ENCODE measurements around the gene TREML2. TPM values are rescaled to one million over a fixed set of nuclear protein-coding genes. Genes with fewer than 3 reads are reported as not detected.

The TREML2 gene
- polyA plus RNA-seq, 1 donor from 2014 or later, result not detected

DNA sequence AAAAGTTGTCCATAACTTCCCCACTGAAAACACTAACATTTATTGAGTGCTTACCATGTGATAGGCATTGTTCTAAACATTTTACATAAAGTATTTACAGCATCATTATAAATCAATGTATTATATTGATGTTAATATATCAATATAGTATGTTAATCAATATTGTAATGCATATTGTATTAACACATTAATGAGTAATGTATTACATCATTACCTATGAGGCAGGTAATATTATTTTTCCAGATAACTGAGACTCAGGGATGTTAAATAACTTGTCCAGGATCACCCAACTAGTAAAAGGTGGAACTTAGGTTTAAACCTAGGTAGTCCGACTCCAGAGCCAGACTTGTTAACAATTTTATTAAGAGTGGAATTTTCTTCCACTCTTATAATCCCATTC is 25.9 kb downstream of the TREML2 start:
- no peaks in the 10 kb centered on the region for H3K9me3 ChIP-seq (ENCODE audit: low read length)
- H3F3A ChIP-seq (ENCODE audit: insufficient read depth, low read length, poor library complexity, severe bottlenecking), result no peaks in the 10 kb centered on the region
- H3K36me3 ChIP-seq (ENCODE audit: insufficient read depth, low read length), result no peaks in the 10 kb centered on the region
- TF ChIP-seq SMC3 (conservative IDR thresholded peaks at IDR 0.05; ENCODE audit: poor library complexity), result no peak
- no peak for TF ChIP-seq POLR2AphosphoS5 (IDR thresholded peaks at IDR 0.05)
- TF ChIP-seq MXI1 (conservative IDR thresholded peaks at IDR 0.05; ENCODE audit: poor library complexity, severe bottlenecking), result no peak
- TF ChIP-seq, protein P1, sequence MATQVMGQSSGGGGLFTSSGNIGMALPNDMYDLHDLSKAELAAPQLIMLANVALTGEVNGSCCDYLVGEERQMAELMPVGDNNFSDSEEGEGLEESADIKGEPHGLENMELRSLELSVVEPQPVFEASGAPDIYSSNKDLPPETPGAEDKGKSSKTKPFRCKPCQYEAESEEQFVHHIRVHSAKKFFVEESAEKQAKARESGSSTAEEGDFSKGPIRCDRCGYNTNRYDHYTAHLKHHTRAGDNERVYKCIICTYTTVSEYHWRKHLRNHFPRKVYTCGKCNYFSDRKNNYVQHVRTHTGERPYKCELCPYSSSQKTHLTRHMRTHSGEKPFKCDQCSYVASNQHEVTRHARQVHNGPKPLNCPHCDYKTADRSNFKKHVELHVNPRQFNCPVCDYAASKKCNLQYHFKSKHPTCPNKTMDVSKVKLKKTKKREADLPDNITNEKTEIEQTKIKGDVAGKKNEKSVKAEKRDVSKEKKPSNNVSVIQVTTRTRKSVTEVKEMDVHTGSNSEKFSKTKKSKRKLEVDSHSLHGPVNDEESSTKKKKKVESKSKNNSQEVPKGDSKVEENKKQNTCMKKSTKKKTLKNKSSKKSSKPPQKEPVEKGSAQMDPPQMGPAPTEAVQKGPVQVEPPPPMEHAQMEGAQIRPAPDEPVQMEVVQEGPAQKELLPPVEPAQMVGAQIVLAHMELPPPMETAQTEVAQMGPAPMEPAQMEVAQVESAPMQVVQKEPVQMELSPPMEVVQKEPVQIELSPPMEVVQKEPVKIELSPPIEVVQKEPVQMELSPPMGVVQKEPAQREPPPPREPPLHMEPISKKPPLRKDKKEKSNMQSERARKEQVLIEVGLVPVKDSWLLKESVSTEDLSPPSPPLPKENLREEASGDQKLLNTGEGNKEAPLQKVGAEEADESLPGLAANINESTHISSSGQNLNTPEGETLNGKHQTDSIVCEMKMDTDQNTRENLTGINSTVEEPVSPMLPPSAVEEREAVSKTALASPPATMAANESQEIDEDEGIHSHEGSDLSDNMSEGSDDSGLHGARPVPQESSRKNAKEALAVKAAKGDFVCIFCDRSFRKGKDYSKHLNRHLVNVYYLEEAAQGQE (IDR thresholded peaks at IDR 0.05; ENCODE audit: borderline replicate concordance), result no peak
- no peak for TF ChIP-seq RAD21 (conservative IDR thresholded peaks at IDR 0.05)
- no peak for TF ChIP-seq EP300 (conservative IDR thresholded peaks at IDR 0.05; ENCODE audit: poor library complexity, severe bottlenecking)
- TF ChIP-seq TAF1 (IDR thresholded peaks at IDR 0.05; ENCODE audit: low read depth), result no peak
- TF ChIP-seq, protein P2, sequence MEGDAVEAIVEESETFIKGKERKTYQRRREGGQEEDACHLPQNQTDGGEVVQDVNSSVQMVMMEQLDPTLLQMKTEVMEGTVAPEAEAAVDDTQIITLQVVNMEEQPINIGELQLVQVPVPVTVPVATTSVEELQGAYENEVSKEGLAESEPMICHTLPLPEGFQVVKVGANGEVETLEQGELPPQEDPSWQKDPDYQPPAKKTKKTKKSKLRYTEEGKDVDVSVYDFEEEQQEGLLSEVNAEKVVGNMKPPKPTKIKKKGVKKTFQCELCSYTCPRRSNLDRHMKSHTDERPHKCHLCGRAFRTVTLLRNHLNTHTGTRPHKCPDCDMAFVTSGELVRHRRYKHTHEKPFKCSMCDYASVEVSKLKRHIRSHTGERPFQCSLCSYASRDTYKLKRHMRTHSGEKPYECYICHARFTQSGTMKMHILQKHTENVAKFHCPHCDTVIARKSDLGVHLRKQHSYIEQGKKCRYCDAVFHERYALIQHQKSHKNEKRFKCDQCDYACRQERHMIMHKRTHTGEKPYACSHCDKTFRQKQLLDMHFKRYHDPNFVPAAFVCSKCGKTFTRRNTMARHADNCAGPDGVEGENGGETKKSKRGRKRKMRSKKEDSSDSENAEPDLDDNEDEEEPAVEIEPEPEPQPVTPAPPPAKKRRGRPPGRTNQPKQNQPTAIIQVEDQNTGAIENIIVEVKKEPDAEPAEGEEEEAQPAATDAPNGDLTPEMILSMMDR (IDR thresholded peaks at IDR 0.05; ENCODE audit: poor library complexity, severe bottlenecking), result no peak
- TF ChIP-seq EZH2 (IDR thresholded peaks at IDR 0.05; ENCODE audit: borderline replicate concordance, insufficient read depth, low read length, poor library complexity, severe bottlenecking), result no peak
- no peaks in the 10 kb centered on the region for H3K79me2 ChIP-seq (replicated peaks; ENCODE audit: insufficient read depth, low read length)
- H3K27ac ChIP-seq (ENCODE audit: low read length), result no peak overlapping the region
- no peak overlapping the region for H3K4me3 ChIP-seq (ENCODE audit: low read length)
- H3K9me2 ChIP-seq (ENCODE audit: insufficient read depth, low read length), result no peaks in the 10 kb centered on the region
- no peak overlapping the region for H2AFZ ChIP-seq (ENCODE audit: low read depth, low read length)
- H4K20me1 ChIP-seq (ENCODE audit: insufficient read depth), result no peaks in the 10 kb centered on the region
- H3K4me2 ChIP-seq (ENCODE audit: low read length), result no peak overlapping the region
- no peaks in the 10 kb centered on the region for H3K27me3 ChIP-seq (ENCODE audit: insufficient read depth, low read depth, low read length)
- H3K9ac ChIP-seq (ENCODE audit: low read length), result no peak overlapping the region

DNA sequence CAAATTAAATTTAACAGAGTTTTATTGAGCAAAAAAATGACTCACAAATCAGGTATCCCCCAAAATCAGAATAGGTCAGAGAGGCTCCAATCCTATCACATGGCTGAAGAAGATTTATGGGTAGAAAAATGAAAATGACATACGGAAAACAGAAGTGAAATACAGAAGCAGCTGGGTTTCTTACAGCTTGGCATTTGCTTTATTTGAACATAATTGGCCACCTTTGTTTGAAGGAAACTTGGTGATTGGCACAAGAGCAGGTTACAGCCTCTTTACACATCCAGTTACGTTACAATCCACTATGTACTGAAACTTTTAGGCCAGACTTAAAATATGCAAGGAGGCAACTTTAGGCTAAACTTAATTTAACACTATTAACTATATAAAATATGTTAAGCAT is 26.3 kb downstream of the TREML2 start:
- Histone ChIP-seq H2AFZ (ENCODE audit: low read depth, low read length) (no peak overlapping the region), H3K27ac (ENCODE audit: low read length) (no peak overlapping the region), H3F3A (ENCODE audit: insufficient read depth, low read length, poor library complexity, severe bottlenecking) (no peaks in the 10 kb centered on the region), H3K27me3 (ENCODE audit: insufficient read depth, low read depth, low read length) (no peaks in the 10 kb centered on the region), H3K36me3 (ENCODE audit: insufficient read depth, low read length) (no peaks in the 10 kb centered on the region), H3K4me2 (ENCODE audit: low read length) (no peak overlapping the region), H3K4me3 (ENCODE audit: low read length) (no peak overlapping the region), H3K9me2 (ENCODE audit: insufficient read depth, low read length) (no peaks in the 10 kb centered on the region), H4K20me1 (ENCODE audit: insufficient read depth) (no peaks in the 10 kb centered on the region), H3K79me2 (replicated peaks; ENCODE audit: insufficient read depth, low read length) (no peaks in the 10 kb centered on the region), H3K9me3 (ENCODE audit: low read length) (no peaks in the 10 kb centered on the region), H3K9ac (ENCODE audit: low read length) (no peak overlapping the region)
- no peak for TF ChIP-seq EP300 (conservative IDR thresholded peaks at IDR 0.05; ENCODE audit: poor library complexity, severe bottlenecking)
- TF ChIP-seq, protein P1 (IDR thresholded peaks at IDR 0.05; ENCODE audit: borderline replicate concordance), result no peak
- no peak for TF ChIP-seq MXI1 (conservative IDR thresholded peaks at IDR 0.05; ENCODE audit: poor library complexity, severe bottlenecking)
- TF ChIP-seq, protein P2 (IDR thresholded peaks at IDR 0.05; ENCODE audit: poor library complexity, severe bottlenecking), result no peak
- TF ChIP-seq SMC3 (conservative IDR thresholded peaks at IDR 0.05; ENCODE audit: poor library complexity), result no peak
- TF ChIP-seq POLR2AphosphoS5 (IDR thresholded peaks at IDR 0.05), result no peak
- no peak for TF ChIP-seq TAF1 (IDR thresholded peaks at IDR 0.05; ENCODE audit: low read depth)
- no peak for TF ChIP-seq RAD21 (conservative IDR thresholded peaks at IDR 0.05)
- no peak for TF ChIP-seq EZH2 (IDR thresholded peaks at IDR 0.05; ENCODE audit: borderline replicate concordance, insufficient read depth, low read length, poor library complexity, severe bottlenecking)
